Stimulated activated CD8-positive, alpha-beta memory T cell treated with anti-CD3 and anti-CD28 coated beads, Interleukin-15, amount 100 ng/mL, for 1 hour (primary cell): ENCODE measurements around the gene RBM26.

Source experiments
- DNase-seq: peaks from one replicate; pipeline ENCODE4 v3.0.0-alpha.2; 2020; ENCODE audit warnings: low read depth

RBM26 gene

GRCh38 chr13:79270859-79271258, 135.2 kb downstream of the RBM26 start:
- DNase-seq, result no peak
